Fibroblast of lung (primary cell): ENCODE measurements around the gene HHLA2.

Experiments
- CTCF ChIP-seq, 2 donors: IDR thresholded peaks in 1 of 2; conservative IDR thresholded peaks in 1 of 2; 1 replicate in 1 of 2; 2 replicates in 1 of 2; pipeline ENCODE4 v1.5.1; 2011 to 2012; ENCODE audit warnings: low read length in 2 of 2, control low read depth in 1 of 2, inconsistent platforms in 1 of 2, low read depth in 1 of 2, mild to moderate bottlenecking in 1 of 2
- EZH2 ChIP-seq: IDR thresholded peaks from 2 replicates; pipeline ENCODE4 v1.5.1; 2012; ENCODE audit warnings: low read length, control low read depth, mild to moderate bottlenecking; ENCODE audit errors: missing control alignments

DNA sequence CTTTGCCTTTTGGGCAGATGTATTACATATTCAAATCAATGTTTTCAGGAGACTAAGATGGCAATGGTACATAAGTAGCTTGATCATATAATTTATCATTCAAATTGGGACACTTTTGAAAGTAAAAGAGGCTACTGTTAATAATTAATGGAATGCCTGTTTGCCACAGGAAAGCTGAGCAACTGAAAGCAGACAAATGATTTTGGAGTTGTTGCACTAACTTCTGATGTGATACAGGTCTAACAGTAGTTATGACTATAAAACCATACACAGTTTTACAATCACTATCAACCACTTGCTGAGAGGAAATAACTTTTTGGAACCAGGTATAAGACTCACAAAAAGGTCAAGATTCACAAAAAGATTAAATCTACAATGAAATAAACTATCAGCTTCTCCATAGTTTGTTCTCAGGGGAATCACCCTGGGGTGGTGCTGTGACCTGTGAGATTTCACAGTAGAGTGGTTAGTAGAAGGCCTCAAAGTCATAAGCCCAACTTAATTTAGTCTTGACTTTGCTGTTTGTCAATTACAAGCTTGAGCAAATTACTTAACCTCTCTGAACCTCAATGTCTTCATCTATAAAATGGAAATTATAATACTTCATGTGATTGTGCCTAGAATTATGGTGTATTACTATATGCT is 42.7 kb downstream of the HHLA2 start:
- TF ChIP-seq CTCF (conservative IDR thresholded peaks at IDR 0.05 in 1 of 2, IDR thresholded peaks at IDR 0.05 in 1 of 2; ENCODE audit: low read depth in 1 of 2, low read length in 2 of 2) (no peak), EZH2 (no peak)
